MM.1S (cell line): Measurements from ENCODE around the gene C4orf33.

Experiments used
- DNase-seq: peaks from one replicate; pipeline ENCODE4 v3.0.0-alpha.2; 2015
- H2AFZ ChIP-seq: fragments of 300-600 bp; sonication (generic); 2 replicates; pipeline ENCODE4 v1.6.0; 2016; ENCODE audit warnings: antibody characterized with exemption, low read length
- H3F3A ChIP-seq: fragments of 300-600 bp; sonication (generic); 2 replicates; pipeline ENCODE4 v1.6.1; 2016; ENCODE audit warnings: mild to moderate bottlenecking, antibody characterized with exemption, low read length, moderate library complexity, mixed read lengths; ENCODE audit not compliant: insufficient read depth
- H3K27ac ChIP-seq: fragments of 300-600 bp; sonication (generic); 2 replicates; pipeline ENCODE4 v1.5.1; 2016; ENCODE audit warnings: mild to moderate bottlenecking, low read length
- H3K27me3 ChIP-seq: fragments of 300-600 bp; sonication (generic); replicated peaks from 2 replicates; pipeline ENCODE4 v1.6.0; 2016; ENCODE audit warnings: low read length; ENCODE audit not compliant: insufficient read depth
- H3K36me3 ChIP-seq: fragments of 300-600 bp; sonication (generic); replicated peaks from 2 replicates; pipeline ENCODE4 v1.6.1; 2016; ENCODE audit warnings: mild to moderate bottlenecking, low read length, mixed read lengths; ENCODE audit not compliant: insufficient read depth
- H3K4me1 ChIP-seq: fragments of 300-600 bp; sonication (generic); 2 replicates; pipeline ENCODE4 v1.6.1; 2016; ENCODE audit warnings: low read length, mixed read lengths
- H3K4me2 ChIP-seq: fragments of 300-600 bp; sonication (generic); 2 replicates; pipeline ENCODE4 v1.6.0; 2016; ENCODE audit warnings: low read depth, low read length
- H3K4me3 ChIP-seq: fragments of 300-600 bp; sonication (generic); 2 replicates; pipeline ENCODE4 v1.5.1; 2016; ENCODE audit warnings: low read length, mixed read lengths
- H3K79me2 ChIP-seq: fragments of 300-600 bp; sonication (generic); 2 replicates; pipeline ENCODE4 v1.6.1; 2016; ENCODE audit warnings: mixed run types, low read length, mixed read lengths
- H3K9ac ChIP-seq: fragments of 300-600 bp; sonication (generic); 2 replicates; pipeline ENCODE4 v1.6.1; 2016; ENCODE audit warnings: low read length, mixed read lengths
- H3K9me2 ChIP-seq: fragments of 300-600 bp; sonication (generic); replicated peaks from 2 replicates; pipeline ENCODE4 v1.6.1; 2016; ENCODE audit warnings: mild to moderate bottlenecking, low read length, mixed read lengths; ENCODE audit not compliant: insufficient read depth
- H3K9me3 ChIP-seq: fragments of 300-600 bp; sonication (generic); replicated peaks from 2 replicates; pipeline ENCODE4 v1.6.1; 2016; ENCODE audit warnings: mild to moderate bottlenecking, low read length, mixed read lengths; ENCODE audit not compliant: insufficient read depth
- H4K20me1 ChIP-seq: fragments of 300-600 bp; sonication (generic); 2 replicates; pipeline ENCODE4 v1.6.1; 2016; ENCODE audit warnings: mild to moderate bottlenecking, low read length, moderate library complexity, mixed read lengths; ENCODE audit not compliant: insufficient read depth
- CTCF ChIP-seq: fragments of 300-600 bp; sonication (generic); IDR thresholded peaks from 2 replicates; pipeline ENCODE4 v1.5.1; 2016; ENCODE audit warnings: antibody characterized with exemption, low read length, mixed read lengths
- EZH2 ChIP-seq: fragments of 300-600 bp; sonication (generic); optimal IDR thresholded peaks from 2 replicates; pipeline ENCODE3; 2017; ENCODE audit warnings: low read depth, mild to moderate bottlenecking, antibody characterized with exemption, low read length, mixed read lengths
- EZH2phosphoT487 ChIP-seq: fragments of 300-600 bp; sonication (generic); IDR thresholded peaks from 2 replicates; pipeline ENCODE4 v1.6.1; 2018; ENCODE audit warnings: antibody characterized with exemption, low read length

C4orf33 gene

GRCh38 chr4:129080129-129080528, 15.8 kb upstream of the C4orf33 start:
- no peak for DNase-seq
- Histone ChIP-seq H3K4me3 (no peak overlapping the region), H3K9me2 (no peaks in the 10 kb centered on the region), H2AFZ (no peak overlapping the region), H3F3A (no peaks in the 10 kb centered on the region), H3K36me3 (peaks cover 11% of the 10 kb centered on the region; the same call in 1 of the 2 replicates), H3K4me2 (no peak overlapping the region), H3K27me3 (no peaks in the 10 kb centered on the region), H3K27ac (no peak overlapping the region), H3K9me3 (no peaks in the 10 kb centered on the region), H4K20me1 (no peaks in the 10 kb centered on the region), H3K79me2 (peaks cover 46% of the 10 kb centered on the region), H3K9ac (no peak overlapping the region), H3K4me1 (no peaks in the 10 kb centered on the region)
- TF ChIP-seq EZH2 = no peak
- TF ChIP-seq EZH2phosphoT487 = no peak
- no peak for TF ChIP-seq CTCF

GRCh38 chr4:129082302-129082701, 13.7 kb upstream of the C4orf33 start:
- no peak overlapping the region for H3K9ac ChIP-seq
- H4K20me1 ChIP-seq = no peaks in the 10 kb centered on the region
- H3K27me3 ChIP-seq = no peaks in the 10 kb centered on the region
- no peaks in the 10 kb centered on the region for H3F3A ChIP-seq
- no peak overlapping the region for H3K4me2 ChIP-seq
- no peak for DNase-seq
- no peaks in the 10 kb centered on the region for H3K9me3 ChIP-seq
- H3K9me2 ChIP-seq = no peaks in the 10 kb centered on the region
- H3K36me3 ChIP-seq = 0 out of 2 replicates have a peak, but pooled peaks cover 3% of the 10 kb centered on the region
- H3K4me1 ChIP-seq = no peaks in the 10 kb centered on the region
- no peak overlapping the region for H3K27ac ChIP-seq
- no peak overlapping the region for H2AFZ ChIP-seq
- H3K4me3 ChIP-seq = no peak overlapping the region
- TF ChIP-seq EZH2phosphoT487 (no peak), CTCF (no peak), EZH2 (no peak)
- H3K79me2 ChIP-seq = peaks cover 61% of the 10 kb centered on the region

GRCh38 chr4:129085472-129085871, 10.5 kb upstream of the C4orf33 start:
- Histone ChIP-seq H3K9me2 (no peaks in the 10 kb centered on the region), H3K4me1 (no peaks in the 10 kb centered on the region), H3K79me2 (peaks cover 74% of the 10 kb centered on the region), H3K9me3 (no peaks in the 10 kb centered on the region), H3K4me2 (no peak overlapping the region), H3K9ac (no peak overlapping the region), H4K20me1 (no peaks in the 10 kb centered on the region), H2AFZ (no peak overlapping the region), H3K4me3 (no peak overlapping the region), H3K27me3 (no peaks in the 10 kb centered on the region), H3K36me3 (peaks cover 3% of the 10 kb centered on the region; the same call in 1 of the 2 replicates), H3F3A (no peaks in the 10 kb centered on the region), H3K27ac (no peak overlapping the region)
- no peak for DNase-seq
- no peak for TF ChIP-seq CTCF
- TF ChIP-seq EZH2phosphoT487 = no peak
- TF ChIP-seq EZH2 = no peak
